ENCODE measurements around the gene MYO7B. TPM values are rescaled to one million over a fixed set of nuclear protein-coding genes. Genes with fewer than 3 reads are reported as not detected.

The MYO7B gene
- total and polyA plus RNA-seq, 9 donors: 0.05 to 0.95 (median 0.25) TPM; not detected in 3

GRCh38 chr2:127530245-127531140 lies 5.0 kb upstream of the MYO7B start:
- Histone ChIP-seq H3K4me3 (no peak overlapping the region), H3K27me3 (no peaks in the 10 kb centered on the region), H3K9me3 (no peaks in the 10 kb centered on the region), H3K27ac (no peak overlapping the region), H3K36me3 (no peaks in the 10 kb centered on the region), H3K4me1 (ENCODE audit: insufficient read depth) (peaks cover 2% of the 10 kb centered on the region)
- intact Hi-C loops (cut with DNase I): loop anchor here in 1 of 4 donors (10.0 kb wide), 1 partner anchor 114 kb away; the partner anchor contains the start of gene GPR17
- DNase-seq: no peak
- WGBS, 3 donors: 78 to 83% (median 80%) methylated on average over 3 of the region's 3 CpGs
- TF ChIP-seq POLR2A (IDR thresholded peaks at IDR 0.05) (no peak), EP300 (IDR thresholded peaks at IDR 0.05) (no peak)
- TF ChIP-seq, protein P1, sequence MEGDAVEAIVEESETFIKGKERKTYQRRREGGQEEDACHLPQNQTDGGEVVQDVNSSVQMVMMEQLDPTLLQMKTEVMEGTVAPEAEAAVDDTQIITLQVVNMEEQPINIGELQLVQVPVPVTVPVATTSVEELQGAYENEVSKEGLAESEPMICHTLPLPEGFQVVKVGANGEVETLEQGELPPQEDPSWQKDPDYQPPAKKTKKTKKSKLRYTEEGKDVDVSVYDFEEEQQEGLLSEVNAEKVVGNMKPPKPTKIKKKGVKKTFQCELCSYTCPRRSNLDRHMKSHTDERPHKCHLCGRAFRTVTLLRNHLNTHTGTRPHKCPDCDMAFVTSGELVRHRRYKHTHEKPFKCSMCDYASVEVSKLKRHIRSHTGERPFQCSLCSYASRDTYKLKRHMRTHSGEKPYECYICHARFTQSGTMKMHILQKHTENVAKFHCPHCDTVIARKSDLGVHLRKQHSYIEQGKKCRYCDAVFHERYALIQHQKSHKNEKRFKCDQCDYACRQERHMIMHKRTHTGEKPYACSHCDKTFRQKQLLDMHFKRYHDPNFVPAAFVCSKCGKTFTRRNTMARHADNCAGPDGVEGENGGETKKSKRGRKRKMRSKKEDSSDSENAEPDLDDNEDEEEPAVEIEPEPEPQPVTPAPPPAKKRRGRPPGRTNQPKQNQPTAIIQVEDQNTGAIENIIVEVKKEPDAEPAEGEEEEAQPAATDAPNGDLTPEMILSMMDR (IDR thresholded peaks at IDR 0.05): no peak

- Histone ChIP-seq H3K4me3 (no peak overlapping the region), H3K4me1 (ENCODE audit: insufficient read depth) (peaks cover 2% of the 10 kb centered on the region), H3K36me3 (no peaks in the 10 kb centered on the region), H3K27me3 (no peaks in the 10 kb centered on the region), H3K27ac (no peak overlapping the region), H3K9me3 (no peaks in the 10 kb centered on the region)
- DNase-seq: no peak
- TF ChIP-seq, protein P1 (IDR thresholded peaks at IDR 0.05): no peak
- TF ChIP-seq EP300 (IDR thresholded peaks at IDR 0.05) (no peak), POLR2A (IDR thresholded peaks at IDR 0.05) (no peak)
- intact Hi-C loops (cut with DNase I): loop anchor here in 1 of 4 donors (10.0 kb wide), 1 partner anchor 114 kb away; the partner anchor contains the start of gene GPR17
- whole genome bisulfite sequencing, 3 donors: 61 to 72% (median 69%) methylated on average over 4 of the region's 4 CpGs
Observed at GRCh38 chr2:127531221-127531648, 4.2 kb upstream of the MYO7B start.

GRCh38 chr2:127532296-127532695 lies 3.2 kb upstream of the MYO7B start:
- TF ChIP-seq EP300 (IDR thresholded peaks at IDR 0.05) (no peak), POLR2A (IDR thresholded peaks at IDR 0.05) (no peak)
- TF ChIP-seq, protein P1 (IDR thresholded peaks at IDR 0.05): no peak
- Histone ChIP-seq H3K27me3 (no peaks in the 10 kb centered on the region), H3K4me3 (no peak overlapping the region), H3K27ac (no peak overlapping the region), H3K4me1 (ENCODE audit: insufficient read depth) (no peaks in the 10 kb centered on the region), H3K36me3 (no peaks in the 10 kb centered on the region), H3K9me3 (no peaks in the 10 kb centered on the region)
- no peak for DNase-seq
- intact Hi-C loops (cut with DNase I): loop anchor here in 1 of 4 donors (10.0 kb wide), 1 partner anchor 113 kb away; the partner anchor contains the start of gene GPR17
- 88 to 94% (median 91%) methylated on average over 8 of the region's 8 CpGs for WGBS, 3 donors

GRCh38 chr2:127535918-127536317 lies 435 bp downstream of the MYO7B start:
- Histone ChIP-seq H3K4me1 (ENCODE audit: insufficient read depth) (no peaks in the 10 kb centered on the region), H3K4me3 (no peak overlapping the region), H3K27ac (no peak overlapping the region), H3K36me3 (no peaks in the 10 kb centered on the region), H3K27me3 (no peaks in the 10 kb centered on the region), H3K9me3 (no peaks in the 10 kb centered on the region)
- no peak for TF ChIP-seq EP300 (IDR thresholded peaks at IDR 0.05)
- no peak for TF ChIP-seq POLR2A (IDR thresholded peaks at IDR 0.05)
- TF ChIP-seq, protein P1 (IDR thresholded peaks at IDR 0.05): no peak
- 68 to 78% (median 70%) methylated on average over 6 of the region's 6 CpGs for WGBS, 3 donors
- intact Hi-C loops (cut with DNase I): loop anchor here in 1 of 4 donors (10.0 kb wide), 1 partner anchor 109 kb away; the partner anchor contains the start of gene GPR17
- DNase-seq: no peak
